ENCODE results near the gene UNC119B.

UNC119B gene

GRCh38 chr12:120739821-120740613 is 29.8 kb downstream of the UNC119B start:
- no peaks in the 10 kb centered on the region for H3K27me3 ChIP-seq (replicated peaks; ENCODE audit: control insufficient read depth, insufficient read depth, low read length)
- no peak for DNase-seq (ENCODE audit: extremely low read depth, insufficient read length)

GRCh38 chr12:120740871-120741270 is 30.6 kb downstream of the UNC119B start:
- Histone ChIP-seq H3K27me3 (replicated peaks; ENCODE audit: control insufficient read depth, insufficient read depth, low read length) (no peaks in the 10 kb centered on the region), H3K4me3 (replicated peaks; ENCODE audit: low read depth, low read length) (no peak overlapping the region), H3K36me3 (ENCODE audit: control insufficient read depth, insufficient read depth, low read length) (no peaks in the 10 kb centered on the region; the same call in 1 of the 2 replicates)
- no peak for TF ChIP-seq CTCF (IDR thresholded peaks at IDR 0.05; ENCODE audit: insufficient read depth, low read length, poor library complexity, severe bottlenecking)
- DNase-seq (ENCODE audit: extremely low read depth, insufficient read length) = no peak

More at GRCh38 chr12:120739821-120740613, 29.8 kb downstream of the UNC119B start:
- no peak for TF ChIP-seq CTCF (IDR thresholded peaks at IDR 0.05; ENCODE audit: insufficient read depth, low read length, poor library complexity, severe bottlenecking)
- no peaks in the 10 kb centered on the region; the same call in 1 of the 2 replicates for H3K36me3 ChIP-seq (ENCODE audit: control insufficient read depth, insufficient read depth, low read length)
- H3K4me3 ChIP-seq (replicated peaks; ENCODE audit: low read depth, low read length) = no peak overlapping the region

GRCh38 chr12:120741476-120742421 is 31.5 kb downstream of the UNC119B start:
- no peak for DNase-seq (ENCODE audit: extremely low read depth, insufficient read length)
- no peak for TF ChIP-seq CTCF (IDR thresholded peaks at IDR 0.05; ENCODE audit: insufficient read depth, low read length, poor library complexity, severe bottlenecking)
- H3K27me3 ChIP-seq (replicated peaks; ENCODE audit: control insufficient read depth, insufficient read depth, low read length) = no peaks in the 10 kb centered on the region
- H3K36me3 ChIP-seq (ENCODE audit: control insufficient read depth, insufficient read depth, low read length) = no peaks in the 10 kb centered on the region; the same call in 1 of the 2 replicates
- no peak overlapping the region for H3K4me3 ChIP-seq (replicated peaks; ENCODE audit: low read depth, low read length)

GRCh38 chr12:120744922-120745493 is 34.8 kb downstream of the UNC119B start:
- no peak for DNase-seq (ENCODE audit: extremely low read depth, insufficient read length)
- Histone ChIP-seq H3K36me3 (ENCODE audit: control insufficient read depth, insufficient read depth, low read length) (no peaks in the 10 kb centered on the region), H3K27me3 (replicated peaks; ENCODE audit: control insufficient read depth, insufficient read depth, low read length) (no peaks in the 10 kb centered on the region), H3K4me3 (replicated peaks; ENCODE audit: low read depth, low read length) (no peak overlapping the region)
- no peak for TF ChIP-seq CTCF (IDR thresholded peaks at IDR 0.05; ENCODE audit: insufficient read depth, low read length, poor library complexity, severe bottlenecking)

GRCh38 chr12:120748242-120748641 is 38.0 kb downstream of the UNC119B start:
- H3K36me3 ChIP-seq (ENCODE audit: control insufficient read depth, insufficient read depth, low read length) = no peaks in the 10 kb centered on the region
- DNase-seq (ENCODE audit: extremely low read depth, insufficient read length) = no peak
- no peak overlapping the region for H3K4me3 ChIP-seq (replicated peaks; ENCODE audit: low read depth, low read length)
- TF ChIP-seq CTCF (IDR thresholded peaks at IDR 0.05; ENCODE audit: insufficient read depth, low read length, poor library complexity, severe bottlenecking) = no peak
- H3K27me3 ChIP-seq (replicated peaks; ENCODE audit: control insufficient read depth, insufficient read depth, low read length) = no peaks in the 10 kb centered on the region
